ENCODE results near the gene TSPAN13.

DNA sequence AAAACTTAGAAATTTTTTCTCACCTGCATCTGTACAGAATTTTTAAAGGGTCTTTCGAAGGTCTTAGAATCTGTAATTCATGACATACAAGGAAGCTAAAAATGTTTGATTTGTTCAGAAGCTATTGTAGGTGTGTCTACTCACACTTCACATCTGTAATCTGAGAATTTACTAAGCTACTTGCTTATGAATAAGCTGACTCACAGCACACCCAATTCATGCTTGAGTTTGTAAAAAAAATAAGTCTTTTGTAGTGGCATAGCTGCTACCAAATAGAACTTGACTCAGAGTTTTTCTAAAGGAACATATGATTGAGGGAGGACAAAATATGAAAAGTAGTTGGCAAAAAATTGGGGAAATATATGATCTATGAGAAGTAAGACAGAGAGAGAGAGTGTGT, 64.0 kb downstream of the TSPAN13 start:
- TF ChIP-seq RARB (CRISPR knock-in tag; IDR thresholded peaks at IDR 0.05) (no peak), GLIS3 (CRISPR knock-in tag; IDR thresholded peaks at IDR 0.05) (no peak), PPARA (CRISPR knock-in tag; IDR thresholded peaks at IDR 0.05; ENCODE audit: borderline replicate concordance) (no peak), ZFP3 (CRISPR knock-in tag; IDR thresholded peaks at IDR 0.05) (no peak), ZFP30 (CRISPR knock-in tag; IDR thresholded peaks at IDR 0.05) (no peak), ZNF8 (CRISPR knock-in tag; IDR thresholded peaks at IDR 0.05) (no peak), ZNF565 (CRISPR knock-in tag; conservative IDR thresholded peaks at IDR 0.05; ENCODE audit: low read depth) (no peak), POU6F1 (CRISPR knock-in tag; IDR thresholded peaks at IDR 0.05; ENCODE audit: borderline replicate concordance, low read depth) (no peak), CREB5 (CRISPR knock-in tag; IDR thresholded peaks at IDR 0.05; ENCODE audit: low read depth) (no peak), TCF4 (CRISPR knock-in tag; IDR thresholded peaks at IDR 0.05; ENCODE audit: borderline replicate concordance) (no peak)
- TF ChIP-seq, protein P1, sequence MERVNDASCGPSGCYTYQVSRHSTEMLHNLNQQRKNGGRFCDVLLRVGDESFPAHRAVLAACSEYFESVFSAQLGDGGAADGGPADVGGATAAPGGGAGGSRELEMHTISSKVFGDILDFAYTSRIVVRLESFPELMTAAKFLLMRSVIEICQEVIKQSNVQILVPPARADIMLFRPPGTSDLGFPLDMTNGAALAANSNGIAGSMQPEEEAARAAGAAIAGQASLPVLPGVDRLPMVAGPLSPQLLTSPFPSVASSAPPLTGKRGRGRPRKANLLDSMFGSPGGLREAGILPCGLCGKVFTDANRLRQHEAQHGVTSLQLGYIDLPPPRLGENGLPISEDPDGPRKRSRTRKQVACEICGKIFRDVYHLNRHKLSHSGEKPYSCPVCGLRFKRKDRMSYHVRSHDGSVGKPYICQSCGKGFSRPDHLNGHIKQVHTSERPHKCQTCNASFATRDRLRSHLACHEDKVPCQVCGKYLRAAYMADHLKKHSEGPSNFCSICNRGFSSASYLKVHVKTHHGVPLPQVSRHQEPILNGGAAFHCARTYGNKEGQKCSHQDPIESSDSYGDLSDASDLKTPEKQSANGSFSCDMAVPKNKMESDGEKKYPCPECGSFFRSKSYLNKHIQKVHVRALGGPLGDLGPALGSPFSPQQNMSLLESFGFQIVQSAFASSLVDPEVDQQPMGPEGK (CRISPR knock-in tag; IDR thresholded peaks at IDR 0.05; ENCODE audit: borderline replicate concordance), result no peak
